Liver (tissue), 9 donors: ENCODE results near the gene ARHGEF16. TPM values are rescaled to one million over a fixed set of nuclear protein-coding genes. Genes with fewer than 3 reads are reported as not detected.

ENCODE experiments used
- DNase-seq: peaks from one replicate; pipeline ENCODE4 v3.0.0-alpha.2; 2017; ENCODE audit warnings: low spot score
- H3K27ac ChIP-seq, 2 donors: one replicate each; pipeline ENCODE4 v1.7.0; 2013; ENCODE audit warnings: inconsistent platforms in 2 of 2, low read length in 2 of 2, control low read depth in 1 of 2, low read depth in 1 of 2, mild to moderate bottlenecking in 1 of 2
- H3K27me3 ChIP-seq, 4 donors: one replicate each; pipeline versions ENCODE4 v1.6.1 to v1.7.0; 2013; ENCODE audit warnings: low read length in 3 of 4, inconsistent platforms in 1 of 4, mild to moderate bottlenecking in 1 of 4, moderate library complexity in 1 of 4; ENCODE audit not compliant: control insufficient read depth in 4 of 4, insufficient read depth in 4 of 4
- H3K36me3 ChIP-seq, 4 donors: one replicate each; pipeline versions ENCODE4 v1.6.1 to v1.7.0; 2013; ENCODE audit warnings: low read length in 3 of 4, mild to moderate bottlenecking in 3 of 4, low read depth in 1 of 4, moderate library complexity in 1 of 4; ENCODE audit not compliant: control insufficient read depth in 4 of 4, insufficient read depth in 3 of 4
- H3K4me1 ChIP-seq, 4 donors: one replicate each; pipeline versions ENCODE4 v1.6.1 to v1.7.0; 2013; ENCODE audit warnings: low read length in 3 of 4, mild to moderate bottlenecking in 3 of 4, moderate library complexity in 1 of 4; ENCODE audit not compliant: control insufficient read depth in 4 of 4, insufficient read depth in 4 of 4
- H3K4me3 ChIP-seq, 3 donors: one replicate each; pipeline versions ENCODE4 v1.6.1 to v1.7.0; 2013; ENCODE audit warnings: low read length in 3 of 3, control low read depth in 1 of 3, low read depth in 1 of 3, mild to moderate bottlenecking in 1 of 3
- H3K9ac ChIP-seq, 2 donors: one replicate each; pipeline ENCODE4 v1.7.0; 2013; ENCODE audit warnings: low read length in 2 of 2, mild to moderate bottlenecking in 2 of 2, moderate library complexity in 2 of 2, control low read depth in 1 of 2, low read depth in 1 of 2
- H3K9me3 ChIP-seq, 4 donors: one replicate each; pipeline versions ENCODE4 v1.6.1 to v1.7.0; 2013; ENCODE audit warnings: low read length in 3 of 4; ENCODE audit not compliant: control insufficient read depth in 4 of 4
- ATF3 ChIP-seq: IDR thresholded peaks from 2 replicates; pipeline ENCODE4 v1.6.1; 2016; ENCODE audit warnings: antibody characterized with exemption
- CTCF ChIP-seq: fragments of 150-350 bp; IDR thresholded peaks from 2 replicates; pipeline ENCODE4 v1.5.1; 2017; ENCODE audit warnings: improper control_type of control experiment, low read depth, low read length; ENCODE audit not compliant: missing input control
- EGR1 ChIP-seq, 2 donors: IDR thresholded peaks; 2 replicates each; pipeline ENCODE4 v1.6.1; 2016 to 2018; ENCODE audit warnings: antibody characterized with exemption in 2 of 2, low read depth in 2 of 2
- FOXA1 ChIP-seq: IDR thresholded peaks from 2 replicates; pipeline ENCODE4 v1.6.1; 2016; ENCODE audit warnings: antibody characterized with exemption
- GABPA ChIP-seq, 2 donors: IDR thresholded peaks in 1 of 2; conservative IDR thresholded peaks in 1 of 2; 2 replicates each; pipeline ENCODE4 v1.6.1; 2016; ENCODE audit warnings: antibody characterized with exemption in 2 of 2, mild to moderate bottlenecking in 1 of 2, moderate library complexity in 1 of 2
- HNF4A ChIP-seq, 2 donors: conservative IDR thresholded peaks; 2 replicates each; pipeline ENCODE4 v1.6.1; 2016; ENCODE audit warnings: antibody characterized with exemption in 2 of 2, mild to moderate bottlenecking in 2 of 2
- HNF4G ChIP-seq: IDR thresholded peaks from 2 replicates; pipeline ENCODE4 v1.6.1; 2016; ENCODE audit warnings: antibody characterized with exemption
- MAX ChIP-seq: IDR thresholded peaks from 2 replicates; pipeline ENCODE4 v1.6.1; 2016; ENCODE audit warnings: antibody characterized with exemption
- NR2F2 ChIP-seq: IDR thresholded peaks from 2 replicates; pipeline ENCODE4 v1.6.1; 2016; ENCODE audit warnings: antibody characterized with exemption
- RXRA ChIP-seq, 2 donors: IDR thresholded peaks; 2 replicates each; pipeline ENCODE4 v1.6.1; 2017 to 2018; ENCODE audit warnings: antibody characterized with exemption in 2 of 2, mild to moderate bottlenecking in 1 of 2
- TAF1 ChIP-seq: conservative IDR thresholded peaks from 2 replicates; pipeline ENCODE4 v1.6.1; 2016; ENCODE audit warnings: antibody characterized with exemption, mild to moderate bottlenecking
- ZBTB33 ChIP-seq: IDR thresholded peaks from 2 replicates; pipeline ENCODE4 v1.6.1; 2016; ENCODE audit warnings: antibody characterized with exemption
- WGBS: extraction: QIAGEN DNeasy Blood & Tissue Kit; methylation state at CpG from one replicate; pipeline ENCODE4 v1.1.7; 2013; 5-methylcytosine and 5-hydroxymethylcytosine counted together
- polyA plus RNA-seq, 2 donors: library from polyadenylated mRNA; stranded (reverse) in 1 of 2; unstranded in 1 of 2; fragments of 200-250 nt in 1 of 2; fragments of >200 nt in 1 of 2; fragmentation: Nextera tagmentation in 1 of 2; extraction: Ambion mirVana in 1 of 2; gene quantifications; one replicate each; pipeline versions ENCODE4 v1.2.1 to v1.2.3, GENCODE V29; 2013 to 2015
- total RNA-seq, 2 donors: library from RNA; depleted of rRNA; stranded (reverse); fragments of >200 nt; gene quantifications; one replicate each; pipeline ENCODE4 v1.2.3, GENCODE V29; 2014
- donor health status: healthy.
- donor health status: healthy.
- donor health status: healthy.
- donor health status: healthy.
- donor health status: healthy.

Gene ARHGEF16
- total and polyA plus RNA-seq, 4 donors: 0.65 to 5.6 (median 2.8) TPM

GRCh38 chr1:3472906-3473305 is 18.4 kb downstream of the ARHGEF16 start (continued):
- TF ChIP-seq ZBTB33 (no peak), RXRA (IDR thresholded peaks at IDR 0.05) (no peak), EGR1 (IDR thresholded peaks at IDR 0.05; ENCODE audit: low read depth in 2 of 2) (no peak), HNF4G (no peak), FOXA1 (no peak), CTCF (no peak), TAF1 (no peak)

- no peak overlapping the region for H3K27ac ChIP-seq
- no peaks in the 10 kb centered on the region for H3K4me1 ChIP-seq
- no peaks in the 10 kb centered on the region for H3K9me3 ChIP-seq
- no peak for DNase-seq
- TF ChIP-seq GABPA (IDR thresholded peaks at IDR 0.05 in 1 of 2, conservative IDR thresholded peaks at IDR 0.05 in 1 of 2) (no peak), NR2F2 (no peak), MAX (no peak), ATF3 (no peak)
- no peaks in the 10 kb centered on the region for H3K36me3 ChIP-seq
- H3K27me3 ChIP-seq: no peaks in the 10 kb centered on the region
- H3K9ac ChIP-seq: no peak overlapping the region
- H3K4me3 ChIP-seq: no peak overlapping the region
- WGBS: 90% methylated on average over 20 of the region's 20 CpGs
These were observed 18.9 kb downstream of the ARHGEF16 start for GRCh38 chr1:3473381-3473844.

GRCh38 chr1:3474016-3474415 is 19.6 kb downstream of the ARHGEF16 start:
- 96% methylated on average over 8 of the region's 8 CpGs for WGBS
- no peaks in the 10 kb centered on the region for H3K27me3 ChIP-seq
- no peak overlapping the region for H3K9ac ChIP-seq
- no peaks in the 10 kb centered on the region for H3K4me1 ChIP-seq
- H3K36me3 ChIP-seq: no peaks in the 10 kb centered on the region
- no peak for DNase-seq
- H3K4me3 ChIP-seq: no peak overlapping the region
- TF ChIP-seq FOXA1 (no peak), GABPA (IDR thresholded peaks at IDR 0.05 in 1 of 2, conservative IDR thresholded peaks at IDR 0.05 in 1 of 2) (no peak), EGR1 (IDR thresholded peaks at IDR 0.05; ENCODE audit: low read depth in 2 of 2) (no peak), ATF3 (no peak), HNF4G (no peak), HNF4A (conservative IDR thresholded peaks at IDR 0.05) (no peak)
- H3K9me3 ChIP-seq: no peaks in the 10 kb centered on the region
- no peak overlapping the region for H3K27ac ChIP-seq
